HK-2 (cell line): ENCODE measurements around the gene TRAF1.
"Not testable (repeated sequence)": the region's sequence is repeated elsewhere in the genome, so short reads cannot be mapped to it uniquely, and the experiment has no call there.

Experiments used
- DNase-seq: peaks from one replicate; pipeline ENCODE4 v3.0.0-alpha.2; 2018; ENCODE audit not compliant: unreplicated experiment

The TRAF1 gene

GRCh38 chr9:120926397-120926928 lies at the start of gene TRAF1:
TRAF1 (minus strand) TSS chr9:120926796; CDS start chr9:120926075, 721 bp downstream.
- peak; percentile 44 for DNase-seq

- DNase-seq: no peak
Measured at GRCh38 chr9:120974921-120975320, 48.3 kb upstream of the TRAF1 start.

GRCh38 chr9:120974181-120974580 lies 47.6 kb upstream of the TRAF1 start:
- no peak for DNase-seq

- no peak for DNase-seq
Measured at GRCh38 chr9:120971938-120972337, 45.3 kb upstream of the TRAF1 start.

- DNase-seq: not testable (repeated sequence)
Measured at GRCh38 chr9:120971471-120971870, 44.9 kb upstream of the TRAF1 start.

- no peak for DNase-seq
Measured at GRCh38 chr9:120970244-120970643, 43.6 kb upstream of the TRAF1 start.

- no peak for DNase-seq
Measured at GRCh38 chr9:120966013-120966369, 39.4 kb upstream of the TRAF1 start.

- no peak for DNase-seq
Measured at GRCh38 chr9:120965344-120966012, 38.9 kb upstream of the TRAF1 start.

- DNase-seq: no peak
Measured at GRCh38 chr9:120961936-120962335, 35.3 kb upstream of the TRAF1 start.

GRCh38 chr9:120960001-120960400 lies 33.4 kb upstream of the TRAF1 start:
- no peak for DNase-seq

GRCh38 chr9:120956862-120957261 lies 30.3 kb upstream of the TRAF1 start:
- DNase-seq: no peak

- DNase-seq: no peak
Measured at GRCh38 chr9:120951960-120952618, 25.5 kb upstream of the TRAF1 start.

GRCh38 chr9:120950421-120951388 lies 24.1 kb upstream of the TRAF1 start:
- peak; percentile 40 for DNase-seq

GRCh38 chr9:120949290-120949689 lies 22.7 kb upstream of the TRAF1 start:
- no peak for DNase-seq

GRCh38 chr9:120948824-120949223 lies 22.2 kb upstream of the TRAF1 start:
- DNase-seq: no peak

- DNase-seq: no peak
Measured at GRCh38 chr9:120947222-120947621, 20.6 kb upstream of the TRAF1 start.

GRCh38 chr9:120946259-120946658 lies 19.7 kb upstream of the TRAF1 start:
- DNase-seq: no peak

- no peak for DNase-seq
Measured at GRCh38 chr9:120944948-120945347, 18.4 kb upstream of the TRAF1 start.

GRCh38 chr9:120944434-120944843 lies 17.8 kb upstream of the TRAF1 start:
- DNase-seq: no peak

- DNase-seq: no peak
Measured at GRCh38 chr9:120942186-120943001, 15.8 kb upstream of the TRAF1 start.

GRCh38 chr9:120941046-120941770 lies 14.6 kb upstream of the TRAF1 start:
- DNase-seq: no peak
